DOHH2 (cell line): ENCODE results near the gene LTC4S.

Experiments used
- H3F3A ChIP-seq: fragments of 200-600 bp; sonication (generic), shearing (Covaris generic); 2 replicates; pipeline ENCODE4 v1.6.0; 2016; ENCODE audit warnings: antibody characterized with exemption, mild to moderate bottlenecking; ENCODE audit not compliant: control insufficient read depth, insufficient read depth
- H3K27ac ChIP-seq: fragments of 200-600 bp; sonication (generic); 2 replicates; pipeline ENCODE4 v1.5.1; 2014; ENCODE audit warnings: low read depth, mild to moderate bottlenecking, low read length, moderate library complexity
- H3K27me3 ChIP-seq: fragments of 200-600 bp; sonication (generic); 2 replicates; pipeline ENCODE4 v1.6.1; 2014; ENCODE audit warnings: mild to moderate bottlenecking, low read length, mixed read lengths; ENCODE audit not compliant: control insufficient read depth
- H3K36me3 ChIP-seq: fragments of 200-600 bp; sonication (generic); 2 replicates; pipeline ENCODE4 v1.6.1; 2014; ENCODE audit warnings: mild to moderate bottlenecking, low read length, moderate library complexity, mixed read lengths; ENCODE audit not compliant: control insufficient read depth
- H3K4me1 ChIP-seq: fragments of 200-600 bp; sonication (generic); 2 replicates; pipeline ENCODE4 v1.6.1; 2014; ENCODE audit warnings: mild to moderate bottlenecking, low read length, mixed read lengths; ENCODE audit not compliant: control insufficient read depth
- H3K4me2 ChIP-seq: fragments of 200-600 bp; sonication (generic); 2 replicates; pipeline ENCODE4 v1.6.0; 2014; ENCODE audit warnings: mild to moderate bottlenecking, low read length, moderate library complexity
- H3K4me3 ChIP-seq: fragments of 200-600 bp; sonication (generic); 2 replicates; pipeline ENCODE4 v1.5.1; 2014; ENCODE audit warnings: mild to moderate bottlenecking, low read length, mixed read lengths
- H3K79me2 ChIP-seq: fragments of 200-600 bp; sonication (generic); 2 replicates; pipeline ENCODE4 v1.6.1; 2014; ENCODE audit warnings: mild to moderate bottlenecking, low read length, mixed read lengths; ENCODE audit not compliant: control insufficient read depth
- H3K9me2 ChIP-seq: fragments of 200-600 bp; sonication (generic); replicated peaks from 2 replicates; pipeline ENCODE4 v1.6.1; 2014; ENCODE audit warnings: mild to moderate bottlenecking, low read length, mixed read lengths; ENCODE audit not compliant: control insufficient read depth
- H3K9me3 ChIP-seq: fragments of 200-600 bp; sonication (generic); 2 replicates; pipeline ENCODE4 v1.6.1; 2014; ENCODE audit warnings: antibody characterized with exemption, low read length, mixed read lengths; ENCODE audit not compliant: control insufficient read depth, insufficient read depth
- H4K20me1 ChIP-seq: fragments of 200-600 bp; sonication (generic); 2 replicates; pipeline ENCODE4 v1.6.0; 2014; ENCODE audit warnings: low read depth, mild to moderate bottlenecking, antibody characterized with exemption, low read length, moderate library complexity; ENCODE audit not compliant: control insufficient read depth, insufficient read depth
- EZH2phosphoT487 ChIP-seq: fragments of 200-600 bp; sonication (generic); IDR thresholded peaks from 2 replicates; pipeline ENCODE4 v1.6.1; 2017; ENCODE audit warnings: borderline replicate concordance, mild to moderate bottlenecking, antibody characterized with exemption, low read length, moderate library complexity, mixed read lengths
- TF ChIP-seq, protein P1 (sequence below): fragments of 200-600 bp; sonication (generic); IDR thresholded peaks from one replicate; pipeline ENCODE4 v1.5.1; 2014; ENCODE audit warnings: antibody characterized with exemption, mild to moderate bottlenecking, low read depth, low read length; ENCODE audit not compliant: poor library complexity, severe bottlenecking

Gene LTC4S

DNA sequence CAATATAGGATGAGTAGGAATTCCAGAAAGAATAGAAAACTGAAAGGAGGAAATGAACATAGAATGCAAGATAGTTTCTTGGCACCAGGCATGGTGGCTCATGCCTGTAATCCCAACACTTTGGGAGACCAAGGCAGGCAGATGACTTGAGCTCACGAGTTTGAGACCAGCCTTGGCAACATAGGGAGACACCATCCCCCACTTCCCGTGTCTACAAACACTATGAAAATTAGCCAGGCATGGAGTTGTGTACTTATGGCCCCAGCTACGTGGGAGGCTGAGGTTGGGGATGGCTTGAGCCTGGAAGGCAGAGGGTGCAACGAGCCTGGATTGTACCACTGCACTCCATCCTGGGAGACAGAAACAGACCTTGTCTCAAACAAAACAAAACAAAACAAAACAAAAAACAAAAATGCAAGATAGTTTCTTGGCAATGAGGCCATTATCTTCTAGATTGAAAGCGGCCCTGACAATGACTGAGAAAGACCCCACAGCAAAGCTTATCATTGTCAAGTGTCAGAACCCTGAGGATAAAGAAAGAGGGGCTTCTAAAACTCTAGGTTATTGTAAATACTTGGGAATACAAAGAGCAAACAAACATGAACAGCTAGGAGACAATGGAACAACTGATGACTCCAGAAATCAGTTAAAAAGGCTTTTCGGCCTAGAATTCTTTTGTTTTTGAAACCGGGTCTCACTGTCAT lies 36.1 kb downstream of the LTC4S start:
- Histone ChIP-seq H3F3A (no peaks in the 10 kb centered on the region), H3K9me3 (no peaks in the 10 kb centered on the region), H3K36me3 (peaks cover 64% of the 10 kb centered on the region), H3K27ac (no peak overlapping the region), H3K79me2 (no peaks in the 10 kb centered on the region), H3K9me2 (no peaks in the 10 kb centered on the region), H3K27me3 (no peaks in the 10 kb centered on the region), H3K4me1 (no peaks in the 10 kb centered on the region), H4K20me1 (no peaks in the 10 kb centered on the region), H3K4me2 (no peak overlapping the region), H3K4me3 (no peak overlapping the region)
- TF ChIP-seq, protein P1, sequence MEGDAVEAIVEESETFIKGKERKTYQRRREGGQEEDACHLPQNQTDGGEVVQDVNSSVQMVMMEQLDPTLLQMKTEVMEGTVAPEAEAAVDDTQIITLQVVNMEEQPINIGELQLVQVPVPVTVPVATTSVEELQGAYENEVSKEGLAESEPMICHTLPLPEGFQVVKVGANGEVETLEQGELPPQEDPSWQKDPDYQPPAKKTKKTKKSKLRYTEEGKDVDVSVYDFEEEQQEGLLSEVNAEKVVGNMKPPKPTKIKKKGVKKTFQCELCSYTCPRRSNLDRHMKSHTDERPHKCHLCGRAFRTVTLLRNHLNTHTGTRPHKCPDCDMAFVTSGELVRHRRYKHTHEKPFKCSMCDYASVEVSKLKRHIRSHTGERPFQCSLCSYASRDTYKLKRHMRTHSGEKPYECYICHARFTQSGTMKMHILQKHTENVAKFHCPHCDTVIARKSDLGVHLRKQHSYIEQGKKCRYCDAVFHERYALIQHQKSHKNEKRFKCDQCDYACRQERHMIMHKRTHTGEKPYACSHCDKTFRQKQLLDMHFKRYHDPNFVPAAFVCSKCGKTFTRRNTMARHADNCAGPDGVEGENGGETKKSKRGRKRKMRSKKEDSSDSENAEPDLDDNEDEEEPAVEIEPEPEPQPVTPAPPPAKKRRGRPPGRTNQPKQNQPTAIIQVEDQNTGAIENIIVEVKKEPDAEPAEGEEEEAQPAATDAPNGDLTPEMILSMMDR: no peak
- no peak for TF ChIP-seq EZH2phosphoT487

DNA sequence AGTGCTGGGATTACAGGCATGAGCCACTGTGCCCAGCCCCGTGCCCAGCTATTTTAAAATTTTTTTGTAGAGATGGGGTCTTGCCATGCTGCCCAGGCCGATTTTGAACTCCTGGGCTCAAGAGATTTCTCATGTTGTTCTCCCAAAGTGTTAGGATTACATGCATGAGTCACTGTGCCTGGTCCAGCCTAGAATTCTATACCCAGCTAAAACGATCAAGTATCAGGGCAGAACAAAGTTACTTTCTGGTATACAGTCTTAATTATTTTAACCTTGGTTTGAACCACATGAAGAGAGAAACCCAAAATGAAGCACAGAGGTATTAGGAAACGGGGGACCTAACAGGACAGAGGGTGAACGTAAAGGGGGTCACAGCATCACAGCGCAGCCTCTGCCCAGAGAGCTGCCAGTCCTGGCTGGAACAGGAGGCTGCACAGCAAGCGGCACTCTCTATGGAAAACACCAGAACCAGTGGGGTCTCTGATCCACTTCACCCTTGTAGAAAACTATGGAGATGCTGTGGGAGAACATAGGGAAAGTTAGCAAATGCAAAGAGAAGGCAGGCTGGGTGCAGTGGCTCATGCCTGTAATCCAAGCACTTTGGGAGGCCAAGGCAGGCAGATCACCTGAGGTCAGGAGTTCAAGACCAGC lies 37.2 kb downstream of the LTC4S start:
- no peak overlapping the region for H3K27ac ChIP-seq

DNA sequence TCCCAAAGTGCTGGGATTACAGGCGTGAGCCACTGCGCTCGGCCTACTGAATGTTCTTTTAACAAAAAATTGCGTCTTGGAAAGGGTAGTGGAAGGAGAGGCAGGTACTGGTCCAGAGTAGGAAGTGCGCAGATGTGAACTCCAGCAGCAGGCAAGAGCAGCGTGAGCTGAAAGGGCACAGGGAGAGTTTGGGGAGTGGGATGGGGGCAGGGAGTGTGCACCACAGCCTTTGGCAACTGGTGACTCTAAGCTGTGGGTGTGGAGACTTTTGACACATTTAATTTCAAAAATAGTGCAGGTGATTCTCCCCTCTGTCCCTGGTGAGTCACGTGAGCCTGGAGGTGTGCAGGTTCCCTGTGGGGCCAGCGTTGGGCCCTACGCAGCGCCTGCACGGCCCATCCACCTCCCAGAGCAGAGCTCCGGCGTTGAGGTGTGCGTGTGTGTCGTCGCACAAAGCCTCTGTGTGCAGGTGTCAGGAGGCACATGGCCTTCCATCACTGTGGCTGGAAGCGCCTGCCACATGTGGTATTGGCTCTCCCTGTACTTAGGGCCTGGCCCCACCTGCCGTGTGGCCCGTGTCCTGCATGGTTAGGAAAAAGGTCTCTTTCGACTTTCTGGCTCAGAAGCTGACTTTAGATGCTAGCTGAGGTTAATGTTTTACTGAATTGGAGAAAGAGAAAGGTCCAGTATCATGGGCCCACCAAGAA lies 38.4 kb downstream of the LTC4S start:
- Histone ChIP-seq H3K27me3 (no peaks in the 10 kb centered on the region), H3F3A (no peaks in the 10 kb centered on the region), H3K4me3 (no peak overlapping the region), H3K79me2 (no peaks in the 10 kb centered on the region), H3K36me3 (peaks cover 58% of the 10 kb centered on the region), H3K9me2 (no peaks in the 10 kb centered on the region), H3K27ac (no peak overlapping the region), H3K4me1 (no peaks in the 10 kb centered on the region), H3K4me2 (no peak overlapping the region), H3K9me3 (no peaks in the 10 kb centered on the region), H4K20me1 (no peaks in the 10 kb centered on the region)
- TF ChIP-seq, protein P1: no peak
- no peak for TF ChIP-seq EZH2phosphoT487

More for the DNA sequence above, 37.2 kb downstream of the LTC4S start:
- Histone ChIP-seq H3K9me3 (no peaks in the 10 kb centered on the region), H3K4me3 (no peak overlapping the region), H3K36me3 (peaks cover 55% of the 10 kb centered on the region), H4K20me1 (no peaks in the 10 kb centered on the region), H3K27me3 (no peaks in the 10 kb centered on the region), H3K79me2 (no peaks in the 10 kb centered on the region), H3K4me2 (no peak overlapping the region), H3F3A (no peaks in the 10 kb centered on the region), H3K4me1 (no peaks in the 10 kb centered on the region), H3K9me2 (no peaks in the 10 kb centered on the region)
- TF ChIP-seq, protein P1: no peak
- TF ChIP-seq EZH2phosphoT487: no peak
